Measurements from ENCODE around the gene STXBP1. TPM values are rescaled to one million over a fixed set of nuclear protein-coding genes. Genes with fewer than 3 reads are reported as not detected.
"Not testable (repeated sequence)": the region's sequence is repeated elsewhere in the genome, so short reads cannot be mapped to it uniquely, and the experiment has no call there.

The STXBP1 gene
- total RNA-seq, 1 donor from 2014 or later, result 44.5 TPM

DNA sequence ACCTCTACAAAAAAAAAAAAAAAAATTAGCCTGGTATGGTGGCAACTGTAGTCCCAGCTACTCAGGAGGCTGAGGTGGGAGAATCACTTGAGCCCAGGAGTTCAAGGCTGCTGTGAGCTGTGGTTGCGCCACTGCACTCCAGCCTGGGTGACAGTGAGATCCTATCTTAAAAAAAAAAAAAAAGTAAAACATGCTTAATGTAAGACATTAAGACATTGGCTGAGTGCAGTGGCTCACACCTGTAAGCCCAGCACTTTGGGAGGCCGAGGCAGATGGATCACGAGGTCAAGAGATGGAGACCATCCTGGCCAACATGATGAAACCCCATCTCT lies 27.6 kb upstream of the STXBP1 start:
- H3K4me3 Mint-ChIP-seq (ENCODE audit: low read depth); DNase-seq (ENCODE audit: low spot score); H3K9me3 Mint-ChIP-seq; H3K27ac Mint-ChIP-seq; intact Hi-C loops (cut with micrococcal nuclease): not testable (repeated sequence)
- Mint-ChIP-seq H3K27me3 (ENCODE audit: low read depth) (peaks cover 10% of the 10 kb centered on the region), H3K36me3 (ENCODE audit: low read depth) (peaks cover 11% of the 10 kb centered on the region), H3K4me1 (ENCODE audit: low read depth) (peaks cover 14% of the 10 kb centered on the region)

DNA sequence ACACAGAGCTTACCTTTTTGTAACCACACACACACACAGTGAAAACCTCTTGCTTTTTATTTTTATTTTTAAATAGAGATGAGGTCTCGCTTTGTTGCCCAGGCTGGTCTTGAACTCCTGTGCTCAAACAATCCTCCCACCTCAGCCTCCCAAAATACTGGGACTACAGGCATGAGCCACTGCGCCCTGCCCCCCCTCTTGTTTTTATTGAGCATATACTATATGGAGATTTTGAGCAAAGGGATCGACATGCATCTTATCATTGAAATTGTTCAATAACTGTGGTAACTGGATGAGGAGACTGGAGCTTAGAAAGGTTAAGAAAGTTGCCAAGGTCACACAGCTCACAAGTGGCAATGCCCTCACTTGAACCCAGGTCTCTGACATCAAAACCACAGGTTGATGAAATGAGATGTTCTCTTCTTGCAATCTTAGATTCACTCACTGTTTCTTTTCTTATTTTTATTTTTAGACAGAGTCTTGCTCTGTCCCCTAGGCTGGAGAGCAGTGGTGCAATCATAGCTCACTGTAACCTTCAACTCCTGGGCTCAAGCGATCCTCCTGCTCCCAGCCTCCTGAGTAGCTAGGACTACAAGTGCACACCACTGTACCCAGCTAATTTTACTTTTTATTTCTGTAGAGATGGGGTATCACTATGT lies 26.8 kb upstream of the STXBP1 start:
- H3K36me3 Mint-ChIP-seq (ENCODE audit: low read depth), result peaks cover 10% of the 10 kb centered on the region
- H3K27ac Mint-ChIP-seq, result no peak overlapping the region
- intact Hi-C loops (cut with micrococcal nuclease), result no loop called here
- no peak overlapping the region for H3K4me3 Mint-ChIP-seq (ENCODE audit: low read depth)
- peaks cover 13% of the 10 kb centered on the region for H3K27me3 Mint-ChIP-seq (ENCODE audit: low read depth)
- H3K4me1 Mint-ChIP-seq (ENCODE audit: low read depth), result peaks cover 11% of the 10 kb centered on the region
- DNase-seq (ENCODE audit: low spot score), result no peak
- H3K9me3 Mint-ChIP-seq, result no peaks in the 10 kb centered on the region

DNA sequence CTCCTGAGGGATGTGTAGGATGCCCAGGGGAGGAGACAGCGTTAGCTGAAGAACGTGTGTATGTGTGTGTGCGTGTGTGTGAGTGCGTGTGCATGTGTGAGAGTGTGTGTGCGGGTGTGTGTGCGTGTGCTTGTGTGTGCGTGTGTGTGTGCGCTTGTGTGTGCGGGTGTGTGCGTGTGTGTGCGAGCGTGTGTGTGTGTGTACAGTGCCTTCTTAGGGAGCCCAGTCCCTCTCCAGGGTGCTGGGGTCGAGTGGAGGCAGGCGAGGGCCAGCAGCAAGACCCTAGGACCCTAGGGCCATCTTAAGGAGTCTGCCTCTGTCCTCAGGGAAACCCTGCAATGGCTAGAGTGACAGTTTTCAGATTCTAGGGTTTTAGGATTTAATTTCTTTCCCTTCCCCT lies 26.0 kb upstream of the STXBP1 start:
- intact Hi-C loops (cut with micrococcal nuclease), result loop anchor here (1.0 kb wide), 1 partner anchor 82 kb away; no protein-coding TSS in a partner anchor
- Mint-ChIP-seq H3K9me3 (no peaks in the 10 kb centered on the region), H3K4me1 (ENCODE audit: low read depth) (peaks cover 8% of the 10 kb centered on the region), H3K4me3 (ENCODE audit: low read depth) (no peak overlapping the region), H3K36me3 (ENCODE audit: low read depth) (peaks cover 5% of the 10 kb centered on the region), H3K27ac (no peak overlapping the region), H3K27me3 (ENCODE audit: low read depth) (peaks cover 13% of the 10 kb centered on the region)
- no peak for DNase-seq (ENCODE audit: low spot score)

DNA sequence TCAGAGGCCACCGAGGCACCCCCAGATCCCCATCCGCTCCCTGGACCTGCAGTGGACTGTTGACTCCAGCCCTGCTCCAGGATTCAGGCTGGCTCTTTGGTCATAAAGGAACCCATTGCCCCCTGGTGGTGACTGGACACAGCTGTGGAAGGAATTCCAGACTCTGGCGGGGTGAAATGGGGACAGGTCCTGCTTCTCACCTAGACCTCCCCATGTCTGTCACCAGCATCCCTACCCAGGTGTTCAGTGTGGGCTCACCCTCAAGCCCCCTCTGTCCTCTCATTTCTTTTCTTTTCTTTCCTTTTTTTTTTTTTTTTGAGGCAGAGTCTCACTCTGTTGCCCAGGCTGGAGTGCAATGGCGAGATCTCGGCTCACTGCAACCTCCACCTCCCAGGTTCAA lies 25.5 kb upstream of the STXBP1 start:
- no peak for DNase-seq (ENCODE audit: low spot score)
- H3K4me1 Mint-ChIP-seq (ENCODE audit: low read depth), result peaks cover 8% of the 10 kb centered on the region
- peaks cover 5% of the 10 kb centered on the region for H3K36me3 Mint-ChIP-seq (ENCODE audit: low read depth)
- H3K4me3 Mint-ChIP-seq (ENCODE audit: low read depth), result no peak overlapping the region
- no peaks in the 10 kb centered on the region for H3K9me3 Mint-ChIP-seq
- H3K27me3 Mint-ChIP-seq (ENCODE audit: low read depth), result peaks cover 13% of the 10 kb centered on the region
- intact Hi-C loops (cut with micrococcal nuclease), result loop anchor here (1.0 kb wide), 1 partner anchor 82 kb away; no protein-coding TSS in a partner anchor
- H3K27ac Mint-ChIP-seq, result no peak overlapping the region

DNA sequence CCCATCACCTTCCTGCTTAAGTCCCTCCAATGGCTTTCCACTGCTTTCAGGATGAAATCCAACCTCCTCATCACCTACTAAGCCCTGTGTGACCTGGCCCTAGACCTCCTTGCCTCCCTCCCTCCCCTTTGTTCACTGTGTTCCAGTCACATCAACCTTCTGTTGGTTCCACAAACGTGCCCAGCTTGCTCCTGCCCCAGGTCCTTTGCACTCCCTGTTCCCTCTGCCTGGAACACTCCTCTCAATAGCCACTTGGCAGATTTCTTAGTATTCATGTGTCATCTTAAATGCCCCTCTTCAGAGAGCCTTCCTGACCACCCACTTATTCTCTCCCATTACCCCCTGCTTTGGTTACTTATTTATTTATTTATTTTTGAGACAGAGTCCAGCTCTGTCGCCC lies 24.1 kb upstream of the STXBP1 start:
- no peak overlapping the region for H3K27ac Mint-ChIP-seq
- no peak overlapping the region for H3K4me3 Mint-ChIP-seq (ENCODE audit: low read depth)
- intact Hi-C loops (cut with micrococcal nuclease), result no loop called here
- H3K4me1 Mint-ChIP-seq (ENCODE audit: low read depth), result peaks cover 8% of the 10 kb centered on the region
- DNase-seq (ENCODE audit: low spot score), result no peak
- H3K36me3 Mint-ChIP-seq (ENCODE audit: low read depth), result peaks cover 5% of the 10 kb centered on the region
- no peaks in the 10 kb centered on the region for H3K9me3 Mint-ChIP-seq
- peaks cover 13% of the 10 kb centered on the region for H3K27me3 Mint-ChIP-seq (ENCODE audit: low read depth)

DNA sequence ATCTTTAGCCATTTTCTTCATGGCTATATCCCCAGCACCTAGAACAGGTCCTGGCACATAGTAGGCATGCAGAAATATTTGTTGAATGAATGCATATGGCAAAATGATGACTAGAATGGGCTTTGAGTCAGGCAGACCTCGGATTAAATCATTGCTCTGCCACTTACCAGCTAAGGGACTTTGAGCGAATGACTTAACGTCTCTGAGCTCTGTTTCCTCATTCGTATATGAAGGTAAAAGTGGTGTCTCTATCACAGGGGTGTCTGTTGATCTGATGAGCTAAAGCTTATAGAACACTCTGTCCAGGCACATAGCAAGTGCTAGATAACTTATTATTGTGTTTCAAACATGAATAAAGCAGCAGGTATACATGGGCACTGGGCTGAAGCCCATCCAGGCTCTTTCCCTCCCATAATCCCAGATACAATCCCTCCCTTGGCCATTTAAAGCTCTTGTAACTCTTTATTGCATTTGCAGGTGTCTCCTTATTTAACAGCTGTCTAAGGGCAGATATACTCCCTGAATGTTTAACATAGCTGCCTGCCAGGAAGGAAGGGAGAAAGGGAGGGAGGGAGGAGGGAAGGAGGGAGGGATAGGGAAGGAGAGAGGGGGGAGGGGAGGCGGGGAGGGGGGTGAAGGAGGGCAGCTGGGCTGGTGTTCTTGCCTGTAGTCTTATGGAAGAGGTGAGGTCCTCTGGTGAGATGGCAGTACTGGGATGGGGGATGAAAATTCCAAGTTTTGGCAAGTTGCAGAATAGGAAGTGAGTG lies 23.2 kb upstream of the STXBP1 start:
- peaks cover 13% of the 10 kb centered on the region for H3K27me3 Mint-ChIP-seq (ENCODE audit: low read depth)
- intact Hi-C loops (cut with micrococcal nuclease), result no loop called here
- no peak for DNase-seq (ENCODE audit: low spot score)
- peaks cover 3% of the 10 kb centered on the region for H3K4me1 Mint-ChIP-seq (ENCODE audit: low read depth)
- no peaks in the 10 kb centered on the region for H3K36me3 Mint-ChIP-seq (ENCODE audit: low read depth)
- no peak overlapping the region for H3K27ac Mint-ChIP-seq
- H3K9me3 Mint-ChIP-seq, result no peaks in the 10 kb centered on the region
- no peak overlapping the region for H3K4me3 Mint-ChIP-seq (ENCODE audit: low read depth)

DNA sequence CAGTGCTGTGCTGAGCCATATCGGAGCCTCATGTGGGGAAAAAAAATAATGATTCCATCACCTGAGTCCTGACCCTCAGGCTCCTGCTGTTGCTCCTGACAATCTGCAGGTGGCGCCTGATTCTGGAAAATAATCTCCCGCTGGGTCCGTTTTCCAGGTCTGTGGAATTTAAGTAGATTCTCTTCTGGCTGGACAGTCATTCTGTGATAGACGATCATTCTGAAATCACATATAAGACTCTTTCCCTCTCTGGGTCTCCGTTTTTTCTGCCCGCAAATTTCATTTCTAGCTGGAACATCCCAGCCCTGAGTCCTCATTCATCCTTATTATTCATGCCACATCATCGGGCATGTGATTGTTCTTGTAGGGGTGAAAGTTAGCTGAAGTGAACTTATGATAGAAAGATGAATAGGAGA lies 22.1 kb upstream of the STXBP1 start:
- Mint-ChIP-seq H3K36me3 (ENCODE audit: low read depth) (no peaks in the 10 kb centered on the region), H3K9me3 (no peaks in the 10 kb centered on the region), H3K27me3 (ENCODE audit: low read depth) (peaks cover 13% of the 10 kb centered on the region), H3K27ac (no peak overlapping the region), H3K4me1 (ENCODE audit: low read depth) (peaks cover 3% of the 10 kb centered on the region), H3K4me3 (ENCODE audit: low read depth) (no peak overlapping the region)
- no peak for DNase-seq (ENCODE audit: low spot score)
- intact Hi-C loops (cut with micrococcal nuclease), result loop anchor here (1.0 kb wide), 1 partner anchor 144 kb away; no protein-coding TSS in a partner anchor

DNA sequence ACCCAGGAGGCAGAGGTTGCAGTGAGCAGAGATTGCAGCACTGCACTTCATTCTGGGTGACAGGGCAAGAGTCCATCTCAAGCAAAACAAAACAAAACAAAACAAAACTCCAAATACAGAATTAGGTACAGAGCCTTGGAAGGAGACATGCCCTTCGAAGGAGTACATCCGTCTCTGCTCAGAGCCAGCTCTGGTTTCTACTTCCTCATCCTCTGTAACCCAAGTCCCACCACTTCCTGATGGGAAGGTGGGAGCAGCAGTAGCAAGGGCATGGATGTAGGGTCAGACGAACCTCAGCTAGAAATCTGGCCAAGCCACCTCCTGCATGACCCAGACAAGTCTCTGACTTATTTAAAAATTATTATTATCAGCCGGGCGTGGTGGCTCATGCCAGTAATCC lies 16.5 kb upstream of the STXBP1 start:
- Mint-ChIP-seq H3K4me1 (ENCODE audit: low read depth) (no peaks in the 10 kb centered on the region), H3K9me3 (no peaks in the 10 kb centered on the region), H3K36me3 (ENCODE audit: low read depth) (no peaks in the 10 kb centered on the region), H3K4me3 (ENCODE audit: low read depth) (no peak overlapping the region), H3K27ac (no peak overlapping the region), H3K27me3 (ENCODE audit: low read depth) (no peaks in the 10 kb centered on the region)
- no peak for DNase-seq (ENCODE audit: low spot score)
- intact Hi-C loops (cut with micrococcal nuclease), result no loop called here

DNA sequence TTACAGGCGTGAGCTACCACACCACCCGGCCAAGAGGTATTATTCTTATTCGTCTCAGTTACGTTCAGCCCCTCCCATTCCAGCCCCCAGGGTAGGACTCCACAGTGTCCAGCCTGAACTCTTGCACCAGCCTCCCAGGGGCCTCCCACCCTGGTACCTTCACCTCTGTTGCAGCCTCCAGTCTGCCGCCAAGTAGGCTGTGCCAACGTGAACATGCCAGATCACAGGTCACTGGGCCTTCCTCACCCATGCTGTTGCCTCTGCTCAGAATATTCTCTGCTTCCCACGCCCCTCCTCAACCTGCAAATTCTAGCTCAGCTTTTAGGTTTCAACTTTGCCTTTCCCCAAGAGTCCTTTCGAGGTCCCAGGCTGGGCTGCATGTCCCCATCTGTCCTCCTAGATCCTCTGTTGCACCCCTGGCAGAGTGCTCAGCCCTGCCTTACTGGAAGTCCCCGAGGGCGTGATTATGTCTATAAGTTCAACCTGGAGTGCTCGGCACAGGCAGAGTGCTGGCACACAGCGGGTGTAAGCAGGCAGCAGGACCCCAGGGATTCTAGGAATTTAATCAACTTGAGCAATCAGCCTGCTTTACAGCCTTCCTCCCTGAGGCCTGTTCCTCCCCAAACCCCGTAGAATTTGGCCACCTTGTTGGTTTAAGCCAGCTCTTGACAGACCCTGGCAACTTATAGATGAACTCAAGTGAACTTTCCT lies 13.1 kb upstream of the STXBP1 start:
- Mint-ChIP-seq H3K27ac (no peak overlapping the region), H3K27me3 (ENCODE audit: low read depth) (peaks cover 2% of the 10 kb centered on the region), H3K36me3 (ENCODE audit: low read depth) (no peaks in the 10 kb centered on the region), H3K4me3 (ENCODE audit: low read depth) (no peak overlapping the region), H3K9me3 (no peaks in the 10 kb centered on the region), H3K4me1 (ENCODE audit: low read depth) (no peaks in the 10 kb centered on the region)
- intact Hi-C loops (cut with micrococcal nuclease), result no loop called here
- DNase-seq (ENCODE audit: low spot score), result no peak

DNA sequence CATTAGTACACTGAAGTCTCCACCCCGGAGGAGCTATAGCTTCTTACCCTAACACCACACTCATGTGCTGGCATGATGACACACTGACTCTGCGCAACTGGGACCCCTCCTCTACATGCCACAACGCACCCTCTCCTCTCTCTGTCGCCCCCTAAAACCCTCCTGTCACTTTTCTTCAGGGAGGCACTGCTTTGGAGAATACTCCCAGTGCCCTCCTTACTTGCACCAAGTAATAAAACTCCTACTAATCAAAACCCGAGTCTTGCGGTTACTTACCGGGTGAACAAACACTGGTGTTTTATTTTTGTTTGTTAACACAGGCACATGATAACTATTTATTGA lies 12.6 kb upstream of the STXBP1 start:
- Mint-ChIP-seq H3K4me1 (ENCODE audit: low read depth) (no peaks in the 10 kb centered on the region), H3K36me3 (ENCODE audit: low read depth) (no peaks in the 10 kb centered on the region), H3K4me3 (ENCODE audit: low read depth) (no peak overlapping the region), H3K27me3 (ENCODE audit: low read depth) (peaks cover 2% of the 10 kb centered on the region), H3K27ac (no peak overlapping the region), H3K9me3 (no peaks in the 10 kb centered on the region)
- intact Hi-C loops (cut with micrococcal nuclease), result no loop called here
- no peak for DNase-seq (ENCODE audit: low spot score)

DNA sequence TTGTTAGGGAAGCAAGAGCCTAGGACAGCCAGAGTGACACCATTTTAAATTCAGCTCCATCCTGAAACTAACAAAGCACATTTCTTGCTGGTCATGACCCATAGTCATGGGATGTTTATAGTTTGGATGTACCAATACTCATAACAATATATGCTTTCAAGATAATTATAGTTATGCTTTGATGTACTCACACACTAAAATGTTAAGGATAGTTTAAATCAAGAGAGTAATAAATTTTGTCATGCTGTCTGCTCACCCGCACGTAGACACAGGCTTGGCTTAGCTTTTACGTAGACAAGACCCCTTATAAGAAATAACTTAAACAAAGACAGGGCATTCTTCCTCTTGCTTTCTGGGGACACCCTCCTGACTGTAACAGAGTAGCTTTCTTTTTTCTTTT lies 8.9 kb upstream of the STXBP1 start:
- H3K9me3 Mint-ChIP-seq, result no peaks in the 10 kb centered on the region
- H3K4me1 Mint-ChIP-seq (ENCODE audit: low read depth), result peaks cover 5% of the 10 kb centered on the region
- no peak for DNase-seq (ENCODE audit: low spot score)
- no peaks in the 10 kb centered on the region for H3K36me3 Mint-ChIP-seq (ENCODE audit: low read depth)
- intact Hi-C loops (cut with micrococcal nuclease), result no loop called here
- peaks cover 11% of the 10 kb centered on the region for H3K27me3 Mint-ChIP-seq (ENCODE audit: low read depth)
- H3K4me3 Mint-ChIP-seq (ENCODE audit: low read depth), result no peak overlapping the region
- H3K27ac Mint-ChIP-seq, result no peak overlapping the region

DNA sequence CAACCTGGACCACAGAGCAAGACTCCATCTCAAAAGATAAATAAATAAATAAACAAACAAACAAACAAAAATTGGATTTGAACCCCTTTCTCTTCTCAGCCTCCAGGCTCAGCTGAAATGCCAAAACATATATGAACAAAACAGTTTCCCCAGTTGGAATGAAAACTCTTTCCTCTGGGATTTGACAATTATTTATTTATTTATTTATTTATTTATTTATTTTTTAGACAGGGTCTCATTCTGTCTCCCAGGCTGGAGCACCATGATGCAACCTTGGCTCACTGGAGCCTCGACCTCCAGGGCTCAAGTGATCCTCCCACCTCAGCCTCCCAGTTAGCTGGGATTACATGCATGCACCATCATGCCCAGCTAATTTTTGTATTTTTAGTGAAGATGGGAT lies 6.0 kb upstream of the STXBP1 start:
- no peak overlapping the region for H3K4me3 Mint-ChIP-seq (ENCODE audit: low read depth)
- peaks cover 21% of the 10 kb centered on the region for H3K27me3 Mint-ChIP-seq (ENCODE audit: low read depth)
- DNase-seq (ENCODE audit: low spot score), result no peak
- no peak overlapping the region for H3K27ac Mint-ChIP-seq
- H3K36me3 Mint-ChIP-seq (ENCODE audit: low read depth), result no peaks in the 10 kb centered on the region
- no peaks in the 10 kb centered on the region for H3K9me3 Mint-ChIP-seq
- peaks cover 11% of the 10 kb centered on the region for H3K4me1 Mint-ChIP-seq (ENCODE audit: low read depth)
- intact Hi-C loops (cut with micrococcal nuclease), result no loop called here
